Measurements from ENCODE around the gene SPCS2.

The SPCS2 gene

DNA sequence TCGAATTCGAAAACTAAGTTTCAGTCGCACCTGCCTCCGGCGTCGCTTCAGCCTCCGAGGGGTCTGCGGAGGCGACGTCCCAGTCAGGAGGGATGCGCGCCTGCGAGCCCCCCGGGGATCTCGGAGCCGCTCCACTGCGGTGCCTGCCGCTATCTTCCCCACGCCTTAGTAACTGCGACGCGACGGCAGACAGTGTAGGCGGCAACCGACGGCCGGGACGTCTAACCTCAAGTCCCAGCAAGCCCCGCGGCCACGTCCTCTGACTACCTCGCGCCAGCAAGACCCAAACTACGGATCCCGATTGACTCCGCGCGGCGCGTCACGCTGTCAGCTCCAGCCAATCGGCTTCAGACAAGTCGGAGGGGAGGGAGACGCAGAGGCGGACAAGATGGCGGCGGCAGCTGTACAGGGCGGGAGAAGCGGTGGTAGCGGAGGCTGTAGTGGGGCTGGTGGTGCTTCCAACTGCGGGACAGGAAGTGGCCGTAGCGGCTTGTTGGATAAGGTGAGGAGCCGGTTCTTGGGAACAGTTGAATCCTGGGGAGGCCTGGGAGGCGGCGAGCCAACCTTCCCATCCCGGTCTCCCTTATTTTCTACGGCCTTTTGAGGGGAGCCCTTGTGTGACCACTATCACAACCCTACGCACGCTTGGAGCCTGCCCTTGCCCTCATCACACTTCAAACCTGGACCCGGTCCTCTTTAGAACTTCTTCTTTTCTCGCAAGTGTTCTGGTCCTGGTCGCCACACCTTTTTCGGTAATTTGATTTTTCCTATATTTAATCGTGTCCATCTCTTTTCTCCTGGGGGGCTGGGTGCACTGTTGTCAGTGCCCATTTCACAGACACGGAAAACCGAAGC lies at the start of gene SPCS2, which contains the start of gene XRRA1:
Gene SPCS2, plus strand, starts transcription at position 369 of the 855 bp plus-strand sequence. Its CDS starts 20 bp downstream, at position 389.
Gene XRRA1, minus strand, starts transcription at position 194 of the 855 bp plus-strand sequence. CDS start 8,213 bp downstream, outside the sequence.
- peak; percentile 96 for DNase-seq

DNA sequence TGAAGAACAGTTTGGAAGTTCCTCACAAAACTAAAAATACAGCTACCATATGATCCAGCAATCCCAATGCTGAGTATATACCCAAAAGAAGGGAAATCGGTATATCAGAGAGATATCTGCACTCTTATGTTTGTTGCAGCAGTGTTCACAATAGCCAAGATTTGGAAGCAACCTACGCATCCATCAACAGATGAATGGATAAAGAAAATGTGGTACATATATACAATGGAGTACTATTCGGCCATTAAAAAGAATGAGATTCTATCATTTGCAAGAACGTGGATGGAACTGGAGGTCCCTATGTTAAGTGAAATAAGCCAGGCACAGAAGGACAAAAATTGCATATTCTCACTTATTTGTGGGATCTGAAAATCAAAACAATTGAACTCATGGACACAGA lies 46.7 kb upstream of the SPCS2 start:
- no peak for DNase-seq

DNA sequence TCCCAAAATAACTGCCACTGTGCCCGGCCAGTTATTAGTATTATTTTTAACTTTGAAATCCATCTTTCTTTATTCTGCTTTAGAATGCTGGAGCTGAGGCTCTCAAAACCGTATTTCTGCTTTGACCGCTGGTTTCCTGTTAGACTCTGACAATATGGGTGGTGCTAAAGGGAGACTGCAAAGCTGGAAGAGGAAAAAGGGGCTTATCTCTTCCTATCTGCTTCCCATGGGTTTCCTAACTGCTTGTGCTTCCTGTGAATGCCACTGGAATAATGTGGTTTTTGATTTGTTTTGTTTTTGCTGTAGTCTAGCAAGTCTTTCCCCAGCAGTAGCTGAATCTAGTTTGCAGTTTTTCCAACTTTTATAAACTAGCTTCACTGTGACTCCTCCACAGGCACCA lies 43.7 kb upstream of the SPCS2 start:
- DNase-seq: no peak

DNA sequence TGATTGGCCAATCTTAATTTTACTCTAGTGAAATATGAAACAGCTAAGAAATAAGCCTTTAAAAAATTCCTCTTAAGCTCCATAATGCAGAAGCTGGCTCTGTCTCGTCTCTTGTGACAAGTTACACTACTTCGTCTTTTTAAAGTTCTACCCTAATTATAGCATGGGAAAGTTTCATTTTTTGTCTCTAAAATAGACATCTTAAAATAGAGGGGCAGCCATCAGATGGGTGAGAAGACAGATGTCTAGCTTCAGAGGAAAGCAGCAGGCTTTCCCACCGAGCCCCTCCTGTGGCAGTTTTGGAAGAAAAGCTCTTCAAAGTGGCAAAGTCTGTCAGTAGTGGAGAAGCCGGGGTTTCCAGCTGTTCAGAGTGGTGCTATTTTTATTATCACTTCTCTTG lies 39.7 kb upstream of the SPCS2 start:
- DNase-seq: no peak

DNA sequence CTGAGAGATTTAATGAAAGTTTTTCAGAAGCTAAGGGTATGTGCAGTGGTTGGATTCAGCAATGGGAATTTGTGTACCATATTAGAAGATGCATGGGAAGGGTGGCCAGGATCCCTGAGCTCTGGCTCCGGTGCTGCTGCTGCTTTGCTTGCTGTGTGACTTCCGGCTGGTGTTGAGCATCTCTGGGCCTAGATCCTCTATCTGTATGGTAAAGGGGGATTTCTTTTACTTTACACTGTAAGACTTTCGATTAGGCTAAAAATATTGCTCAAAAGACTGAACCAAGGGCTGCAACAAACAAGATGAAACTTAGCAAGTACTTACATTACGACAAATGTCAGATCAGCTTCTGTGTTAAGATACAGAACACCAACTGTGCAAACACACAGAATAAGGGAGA lies 39.3 kb upstream of the SPCS2 start:
- DNase-seq: no peak

DNA sequence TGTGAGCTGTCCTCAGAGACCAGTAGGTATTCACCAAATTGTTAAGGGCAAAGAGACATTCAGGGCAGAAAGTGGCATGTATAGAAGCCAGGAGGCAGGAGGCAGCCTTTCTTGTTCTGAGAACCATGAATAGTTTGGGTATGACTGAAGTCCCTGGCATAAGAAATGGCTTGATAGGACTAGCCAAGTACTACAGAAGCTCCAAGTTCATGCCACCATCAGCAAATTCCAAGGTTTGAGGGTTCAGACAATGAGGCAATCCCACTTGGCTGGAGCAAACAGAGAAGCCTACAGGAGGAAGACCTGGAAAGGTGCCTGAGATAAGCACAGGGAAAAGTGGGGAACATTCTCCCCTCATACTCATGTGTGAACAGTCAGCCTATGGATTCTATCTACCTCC lies 25.9 kb upstream of the SPCS2 start:
- no peak for DNase-seq

DNA sequence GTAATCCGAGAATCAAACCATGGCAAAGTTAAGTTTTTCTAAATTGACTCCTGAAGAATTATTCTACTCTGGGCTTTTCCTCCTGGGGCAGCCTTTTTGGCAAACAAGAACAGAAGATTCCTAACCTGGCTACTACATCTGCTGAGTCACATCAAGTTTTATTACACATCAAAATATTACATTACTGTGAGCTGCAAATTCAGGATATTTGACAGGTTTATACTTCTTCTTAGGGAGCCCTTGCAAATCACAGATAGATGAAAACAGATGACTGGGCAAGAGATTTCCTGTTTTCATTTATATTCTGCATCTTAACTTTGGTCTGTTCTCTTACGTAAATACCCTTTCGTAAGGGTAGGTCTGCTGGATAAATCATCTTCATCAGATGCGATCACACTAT lies 23.8 kb upstream of the SPCS2 start:
- no peak for DNase-seq

DNA sequence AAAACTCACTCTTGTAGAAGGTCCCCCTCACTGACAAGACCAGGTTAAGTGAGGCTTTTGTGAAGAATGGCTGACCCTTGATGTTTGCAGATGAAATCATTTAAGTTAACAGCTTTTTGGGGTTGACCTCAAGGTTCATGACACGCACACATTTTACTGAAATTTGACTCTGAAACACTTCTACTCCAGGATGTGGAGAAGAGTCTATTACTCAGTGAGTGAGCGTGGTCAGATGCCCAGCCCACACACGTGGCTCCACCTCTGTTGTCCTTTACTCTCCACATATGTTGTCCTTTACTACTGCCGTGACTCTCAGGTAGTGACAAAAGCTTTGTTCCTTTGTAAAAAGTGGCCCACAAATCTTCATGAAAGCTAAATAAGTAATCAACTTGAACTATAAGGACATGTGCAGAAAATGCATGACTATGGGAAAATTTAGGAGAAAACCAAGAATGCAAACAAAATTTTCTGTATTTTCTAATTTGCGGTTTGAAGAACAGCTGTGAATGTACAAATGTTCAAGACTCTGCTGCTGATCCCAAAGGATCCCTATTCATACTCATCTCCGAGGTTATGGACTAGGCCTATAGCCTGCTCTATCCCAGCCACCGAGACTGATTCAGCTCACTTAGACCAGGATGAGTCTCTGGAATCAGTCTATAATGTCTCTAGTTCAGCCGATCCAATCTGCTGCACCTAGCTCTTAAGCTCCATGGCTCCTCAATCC lies 22.6 kb upstream of the SPCS2 start:
- DNase-seq: no peak

DNA sequence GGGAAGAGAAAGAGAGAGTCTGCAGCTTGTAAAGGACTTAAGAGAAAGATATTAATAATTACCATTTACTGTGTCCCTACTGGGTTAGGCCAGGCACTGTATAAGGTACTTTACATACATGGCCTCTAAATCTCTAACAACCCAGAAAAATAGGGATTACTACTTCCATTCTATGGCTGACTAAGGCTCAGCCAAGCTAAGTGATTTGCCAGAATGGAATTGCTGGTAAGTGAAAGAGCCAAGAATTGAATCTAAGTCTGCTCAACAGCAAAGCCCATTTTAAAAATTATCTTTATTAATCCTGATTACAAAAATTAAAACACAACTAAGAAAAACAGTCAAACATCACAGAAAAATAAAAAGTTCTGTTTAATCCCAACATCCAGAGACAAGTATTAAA lies 21.6 kb upstream of the SPCS2 start:
- DNase-seq: no peak

DNA sequence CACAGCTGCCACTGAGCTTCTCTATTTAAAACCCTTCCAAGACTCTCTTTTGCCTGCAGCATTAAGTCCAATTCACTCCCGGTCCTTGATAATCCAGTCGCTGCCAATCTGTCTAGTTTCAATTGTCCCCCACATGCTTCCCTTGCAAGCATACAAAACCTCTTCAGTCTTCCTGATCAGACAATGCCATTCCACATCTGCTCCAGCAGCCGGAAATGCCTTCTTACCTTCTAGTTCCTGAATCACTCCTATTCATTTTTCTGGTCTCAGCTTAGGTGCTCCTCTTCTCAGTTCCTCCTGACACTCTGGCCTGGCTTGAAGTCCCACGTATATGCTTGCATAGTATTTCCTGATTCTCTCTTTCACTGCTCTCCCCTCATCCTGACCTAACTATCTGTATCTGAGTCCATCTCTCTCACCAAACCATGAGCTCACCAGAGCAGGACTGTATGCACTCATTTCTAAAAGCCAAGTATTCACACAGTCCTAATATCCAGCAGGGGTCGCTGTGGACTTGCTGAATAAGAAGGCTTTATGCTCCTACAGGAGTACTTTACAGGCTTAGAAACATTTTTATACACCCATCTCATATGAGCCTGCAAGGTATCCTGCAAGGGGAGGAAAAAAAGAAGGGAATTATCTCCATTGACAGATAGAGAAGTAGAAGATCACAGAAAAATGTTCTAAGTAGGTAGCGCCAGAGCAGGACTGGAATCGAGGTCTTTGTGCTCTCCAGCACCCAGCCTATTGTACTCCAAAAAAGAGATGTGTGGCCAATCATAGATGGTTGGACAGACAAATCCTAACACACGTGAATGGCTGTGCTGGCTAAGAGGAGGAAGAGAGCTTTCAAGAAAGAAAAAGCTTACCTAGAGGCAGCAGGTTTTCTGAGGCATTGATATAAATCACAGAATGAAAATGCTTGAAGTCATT lies 19.4 kb upstream of the SPCS2 start:
- DNase-seq: peak; percentile 81

DNA sequence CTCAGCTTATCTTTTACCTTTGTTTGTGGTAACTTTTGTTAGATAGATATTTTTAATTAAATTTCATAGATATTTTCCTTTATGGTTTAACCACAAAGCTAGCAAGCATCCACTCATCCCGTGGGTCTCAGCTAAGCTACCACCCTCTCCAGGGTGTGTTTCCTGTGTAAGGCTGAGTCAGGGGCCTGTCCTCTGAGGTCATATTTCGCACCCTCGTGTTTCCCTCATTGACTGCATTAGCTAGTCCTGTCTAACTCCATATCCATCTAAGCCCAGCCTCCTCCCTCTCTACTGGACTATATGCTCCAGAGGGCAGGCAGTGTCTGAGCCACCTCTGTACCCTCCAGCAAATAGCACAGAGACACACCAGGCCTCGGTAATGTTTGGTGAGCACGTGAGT lies 16.9 kb upstream of the SPCS2 start:
- no peak for DNase-seq

DNA sequence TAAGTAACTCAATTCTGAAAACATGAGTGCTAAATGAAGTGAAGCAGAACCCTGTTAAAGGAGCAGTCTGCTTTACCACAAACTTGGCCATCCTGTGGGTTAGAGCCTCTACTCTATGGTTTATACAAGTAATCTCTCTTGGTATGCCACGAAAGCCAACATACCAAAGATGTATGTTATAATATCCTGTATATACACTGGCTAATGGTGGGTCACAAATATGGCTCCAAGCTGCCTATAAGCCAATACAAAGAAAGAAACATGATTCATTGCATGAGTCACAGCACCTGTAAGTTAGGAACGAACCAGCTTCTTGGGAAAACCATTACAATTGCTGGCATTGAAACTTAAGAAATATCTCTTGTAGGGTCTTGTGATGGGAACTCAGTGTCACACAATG lies 16.3 kb upstream of the SPCS2 start:
- no peak for DNase-seq

DNA sequence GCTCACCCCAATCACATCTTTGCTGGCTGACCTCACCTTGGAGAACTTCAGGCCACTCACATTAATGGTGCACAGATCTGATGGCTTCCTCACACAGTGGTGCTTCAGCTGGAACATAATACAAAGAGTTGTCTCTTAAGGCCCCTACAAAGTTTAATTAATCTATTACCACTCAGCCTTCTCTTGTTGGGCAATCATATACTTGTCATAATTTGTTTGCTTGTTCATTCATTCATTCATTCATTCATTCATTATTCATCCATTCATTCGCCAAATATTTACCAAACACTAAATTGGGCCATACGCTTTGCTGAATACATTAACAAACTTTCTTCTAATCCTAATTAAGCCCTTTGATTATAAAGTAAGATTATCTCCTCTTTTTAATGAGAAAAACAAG lies 15.3 kb upstream of the SPCS2 start:
- no peak for DNase-seq

DNA sequence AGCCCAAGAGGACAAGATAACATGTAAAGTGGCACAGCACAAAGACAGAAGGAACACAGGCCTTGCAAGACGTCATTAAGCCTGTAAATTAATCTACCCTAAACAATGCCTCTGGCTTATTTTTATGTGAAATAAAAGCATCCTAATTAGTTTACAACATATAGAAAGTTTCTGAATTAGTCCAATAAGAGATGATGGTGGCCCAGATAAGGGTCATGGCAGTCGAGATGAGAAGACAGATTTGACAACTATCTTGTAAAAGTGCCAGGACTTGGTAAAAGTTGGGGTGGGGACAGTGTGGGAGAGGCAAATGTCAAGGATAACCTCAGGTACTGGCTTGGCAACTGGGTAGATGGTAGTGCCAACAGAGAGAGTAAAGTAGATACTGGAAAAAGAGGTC lies 13.8 kb upstream of the SPCS2 start:
- DNase-seq: no peak

DNA sequence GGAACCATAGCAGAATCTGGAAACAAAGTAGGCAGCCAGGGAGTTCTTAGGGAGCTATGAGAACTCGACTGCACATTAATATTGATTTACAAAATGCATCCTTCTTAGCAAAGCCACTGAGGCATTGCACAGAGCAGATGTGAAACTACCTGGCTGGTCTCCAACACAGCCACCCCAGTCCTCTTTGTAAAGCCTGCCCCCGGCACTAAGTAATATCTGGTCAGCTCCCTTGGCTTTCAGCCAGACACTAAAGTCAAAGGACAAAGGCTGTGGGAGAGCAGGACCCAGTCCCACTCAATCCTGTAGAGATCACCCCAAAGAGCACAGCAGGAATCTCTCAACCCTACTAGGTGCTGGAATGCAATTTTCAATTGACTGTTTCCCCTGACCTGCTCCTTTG lies 13.0 kb upstream of the SPCS2 start:
- no peak for DNase-seq

DNA sequence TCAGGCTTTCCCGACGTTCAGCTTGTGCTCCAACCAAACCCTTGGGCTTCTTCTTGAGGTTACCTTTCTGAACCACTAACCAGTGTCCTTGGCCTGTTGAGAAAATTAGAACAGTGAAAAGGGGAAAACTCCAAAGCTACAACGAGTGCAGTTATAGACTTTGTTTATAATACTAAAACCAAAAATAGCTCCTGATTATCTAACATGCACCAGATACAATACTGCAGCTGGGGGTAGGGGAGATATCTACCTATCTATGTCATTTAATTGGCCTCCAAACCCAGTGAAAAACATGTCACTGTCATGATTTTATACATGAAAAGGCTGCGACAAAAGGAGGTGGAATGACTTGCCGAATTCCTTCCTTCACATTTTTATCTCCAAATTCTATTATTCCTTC lies 12.1 kb upstream of the SPCS2 start:
- DNase-seq: no peak

DNA sequence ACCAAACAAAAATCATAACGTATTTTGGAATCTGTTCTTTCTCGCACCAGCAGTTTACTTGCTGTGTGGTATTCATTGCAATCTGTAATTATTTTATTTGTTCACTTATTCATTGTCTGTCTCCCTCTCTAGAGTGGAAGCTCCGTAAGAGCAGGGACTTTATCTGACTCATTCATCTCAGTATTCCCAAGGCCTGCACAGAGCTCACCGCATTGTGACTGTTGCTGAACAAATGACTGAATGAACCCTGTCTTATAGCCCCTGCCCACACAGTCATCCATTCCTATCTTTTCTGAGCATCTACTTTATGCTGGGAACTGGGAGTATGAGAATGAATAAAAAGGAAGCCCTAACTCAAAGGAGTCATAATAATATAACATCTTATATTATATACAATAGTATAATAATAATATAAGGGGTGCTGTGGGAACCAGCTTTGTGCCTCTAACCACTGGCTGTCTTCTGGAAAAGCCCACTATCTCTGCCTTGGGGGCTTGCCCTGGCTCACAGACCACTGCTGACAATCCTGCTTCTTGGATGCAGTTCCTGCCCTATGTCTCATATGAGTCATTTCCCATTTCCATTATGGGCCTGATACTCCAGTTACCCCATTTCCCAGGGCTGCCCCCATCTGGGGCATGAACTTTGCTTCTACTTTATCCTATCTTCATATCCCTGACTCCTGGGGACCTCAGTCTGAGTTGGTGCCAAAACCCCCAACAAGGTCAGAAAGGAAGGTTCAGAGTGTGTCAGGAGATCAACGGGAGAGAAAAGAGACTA lies 11.2 kb upstream of the SPCS2 start:
- DNase-seq: no peak

DNA sequence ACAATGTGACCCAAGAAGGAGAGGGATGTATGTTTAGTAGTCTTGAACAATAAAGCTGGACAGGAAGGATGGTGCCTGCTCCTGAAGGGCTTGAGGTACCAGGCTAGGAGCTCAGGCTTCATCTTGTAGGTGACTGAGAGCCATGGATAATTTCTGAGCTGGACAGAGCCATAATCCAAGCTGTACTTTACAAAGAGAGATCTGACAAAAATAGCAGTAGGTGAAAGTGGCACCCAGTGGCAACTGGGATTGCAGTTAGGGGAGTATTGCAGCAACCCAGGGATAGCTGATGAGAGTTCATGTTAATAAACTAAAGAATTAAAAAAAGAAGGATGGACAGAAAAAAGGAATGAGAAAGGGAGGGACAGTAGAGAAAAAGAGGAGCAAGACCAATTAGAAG lies 7.6 kb upstream of the SPCS2 start:
- no peak for DNase-seq

DNA sequence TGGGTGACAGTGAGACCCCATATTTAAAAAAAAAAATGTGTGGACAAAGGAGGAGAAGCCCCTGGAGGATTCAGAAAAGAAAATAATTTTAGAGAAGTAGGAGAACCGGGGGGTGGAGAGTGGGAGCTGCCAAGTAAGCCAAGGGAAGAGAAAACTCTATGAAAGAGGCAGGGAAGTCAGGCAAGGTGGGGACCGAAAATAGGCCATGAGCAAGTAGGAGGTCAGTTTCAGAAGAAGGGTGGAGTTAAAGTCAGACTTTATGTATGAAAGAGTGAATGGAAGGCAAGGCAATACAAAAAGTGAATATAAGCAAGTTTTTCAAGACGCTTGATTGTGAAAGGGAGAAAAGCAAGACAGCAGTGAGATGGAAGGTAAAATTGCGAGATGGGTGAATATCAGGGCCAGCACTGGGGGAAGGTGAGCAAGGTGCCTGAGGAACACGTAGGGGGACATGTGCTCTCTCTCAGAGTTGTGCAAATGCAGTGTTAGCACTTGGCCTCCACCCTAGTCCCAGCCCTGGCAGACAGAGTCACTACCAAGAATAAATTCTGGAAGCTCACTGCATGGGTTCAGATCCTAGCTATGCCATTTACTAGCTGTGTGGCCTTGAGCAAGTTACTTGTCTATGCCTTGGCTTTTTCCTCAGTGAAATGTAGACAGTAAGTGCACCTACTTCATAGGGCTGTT lies 6.8 kb upstream of the SPCS2 start:
- DNase-seq: no peak

DNA sequence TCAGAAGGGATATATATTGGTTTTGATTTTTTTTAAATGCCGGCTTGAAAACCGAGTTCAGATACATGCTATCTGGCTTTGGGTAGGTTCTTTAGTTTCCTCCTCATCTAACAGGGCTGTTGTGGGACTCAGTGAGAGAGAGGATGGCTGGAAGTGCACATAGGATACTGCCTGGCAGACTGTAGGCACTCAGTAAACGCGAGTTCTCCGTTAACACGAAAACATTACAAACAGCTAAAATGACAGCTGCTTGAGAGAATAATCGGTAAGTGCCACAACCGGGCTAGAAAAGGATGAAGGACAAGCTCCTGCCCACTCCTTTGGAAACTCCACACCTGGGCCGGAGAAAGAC lies 544 bp upstream of the SPCS2 start:
- no peak for DNase-seq

DNA sequence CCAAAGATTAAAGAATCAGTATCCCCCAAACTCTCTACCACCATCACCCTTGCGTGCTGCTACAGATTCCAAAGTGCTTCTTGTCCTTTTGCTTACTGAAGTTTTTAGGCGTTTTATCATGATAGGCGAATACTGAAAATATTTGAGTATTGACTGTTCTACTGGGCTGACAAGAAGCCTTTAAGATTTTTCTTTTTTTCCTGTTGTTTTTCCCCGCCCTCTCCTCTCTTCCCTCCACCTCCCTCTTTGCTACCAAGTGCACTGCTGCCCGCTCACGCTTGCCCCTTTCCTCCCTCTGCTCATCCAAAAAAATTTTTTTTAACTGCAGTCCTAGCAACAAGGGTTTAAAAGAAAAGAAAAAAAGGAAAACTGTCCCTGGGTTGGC lies 679 bp downstream of the SPCS2 start:
- DNase-seq: no peak

Data from DMS153 (cell line).